HFFc6 (cell line): Measurements from ENCODE around the gene ANXA5. TPM values are rescaled to one million over a fixed set of nuclear protein-coding genes. Genes with fewer than 3 reads are reported as not detected.

Source experiments
- DNase-seq: peaks from one replicate; pipeline ENCODE4 v3.0.0-alpha.2; 2018
- H3K27ac Mint-ChIP-seq: 2 replicates; pipeline ENCODE4 v1.8.0; 2020; ENCODE audit warnings: mild to moderate bottlenecking, mixed read lengths
- H3K27me3 Mint-ChIP-seq: 2 replicates; pipeline ENCODE4 v1.8.0; 2021; ENCODE audit warnings: mild to moderate bottlenecking, moderate library complexity, mixed read lengths; ENCODE audit not compliant: insufficient read depth
- H3K36me3 Mint-ChIP-seq: 2 replicates; pipeline ENCODE4 v1.8.0; 2021; ENCODE audit warnings: low read depth, mixed read lengths
- H3K4me1 Mint-ChIP-seq: 2 replicates; pipeline ENCODE4 v1.8.0; 2020; ENCODE audit warnings: low read depth, mixed read lengths
- H3K4me3 Mint-ChIP-seq: 2 replicates; pipeline ENCODE4 v1.8.0; 2020; ENCODE audit warnings: mild to moderate bottlenecking, moderate library complexity, mixed read lengths
- H3K9me3 Mint-ChIP-seq: 2 replicates; pipeline ENCODE4 v1.8.0; 2020; ENCODE audit warnings: mild to moderate bottlenecking, mixed read lengths
- CTCF ChIP-seq: fragments of 200-600 bp; sonication (generic); IDR thresholded peaks from 2 replicates; pipeline ENCODE4 v1.5.0; 2021; ENCODE audit warnings: antibody characterized with exemption, mild to moderate bottlenecking
- total RNA-seq, 6 experiments: library from RNA; stranded (reverse); fragmentation: NEBNext Ultra II Directional; extraction: Animal tissue kit (Norgen Biotek cat#: 25700); gene quantifications; 2 replicates in 1 of 6; 3 replicates in 5 of 6; pipeline ENCODE4 v1.2.3, GENCODE V29; 2021

ANXA5 gene
- total RNA-seq, 6 experiments from 2014 or later, result 934 to 1,075 (median 1,012) TPM

DNA sequence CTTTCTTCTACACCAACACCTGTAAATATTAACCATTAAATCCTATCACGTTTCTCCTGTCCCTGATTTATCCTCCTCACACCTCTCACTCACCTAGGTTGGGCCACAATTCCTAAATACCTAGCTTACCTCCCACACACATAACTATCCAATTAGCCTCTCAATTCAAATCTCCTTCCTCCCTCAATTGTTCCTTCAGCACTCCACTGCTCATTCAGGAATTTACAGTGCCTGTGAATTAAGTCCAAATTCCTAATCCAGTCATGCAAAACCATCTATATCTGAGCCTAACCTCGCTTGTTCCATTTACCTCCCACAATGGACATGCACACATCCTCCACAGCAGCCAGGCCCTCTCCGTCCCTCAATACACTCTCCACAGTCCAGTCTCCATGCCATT lies 17.5 kb downstream of the ANXA5 start:
- Mint-ChIP-seq H3K4me3 (no peak overlapping the region), H3K36me3 (peaks cover 43% of the 10 kb centered on the region), H3K27me3 (no peaks in the 10 kb centered on the region), H3K4me1 (peaks cover 63% of the 10 kb centered on the region), H3K9me3 (no peaks in the 10 kb centered on the region), H3K27ac (no peak overlapping the region)
- no peak for DNase-seq
- no peak for TF ChIP-seq CTCF

DNA sequence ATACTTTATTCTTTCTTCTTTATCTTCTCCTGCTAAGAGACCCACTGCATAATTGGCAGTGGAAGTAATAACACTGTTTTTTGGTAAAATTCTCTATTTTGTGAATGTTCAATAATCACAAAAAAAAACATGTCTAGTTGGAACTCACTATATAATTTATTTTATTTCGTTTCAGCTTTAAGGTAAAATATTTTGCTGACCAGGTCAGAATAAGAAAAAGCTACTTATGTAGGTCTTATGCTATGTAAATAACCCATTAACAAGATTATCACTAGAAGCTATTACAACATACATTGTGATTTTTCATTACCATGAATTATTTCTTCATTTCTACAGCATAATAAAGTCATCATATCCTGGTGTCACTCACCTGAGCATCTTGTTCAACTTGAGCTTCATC lies 19.3 kb downstream of the ANXA5 start:
- H3K27me3 Mint-ChIP-seq, result no peaks in the 10 kb centered on the region
- no peak overlapping the region for H3K4me3 Mint-ChIP-seq
- peaks cover 49% of the 10 kb centered on the region for H3K36me3 Mint-ChIP-seq
- no peak overlapping the region for H3K27ac Mint-ChIP-seq
- H3K4me1 Mint-ChIP-seq, result peaks cover 73% of the 10 kb centered on the region
- no peaks in the 10 kb centered on the region for H3K9me3 Mint-ChIP-seq
- no peak for TF ChIP-seq CTCF
- no peak for DNase-seq

DNA sequence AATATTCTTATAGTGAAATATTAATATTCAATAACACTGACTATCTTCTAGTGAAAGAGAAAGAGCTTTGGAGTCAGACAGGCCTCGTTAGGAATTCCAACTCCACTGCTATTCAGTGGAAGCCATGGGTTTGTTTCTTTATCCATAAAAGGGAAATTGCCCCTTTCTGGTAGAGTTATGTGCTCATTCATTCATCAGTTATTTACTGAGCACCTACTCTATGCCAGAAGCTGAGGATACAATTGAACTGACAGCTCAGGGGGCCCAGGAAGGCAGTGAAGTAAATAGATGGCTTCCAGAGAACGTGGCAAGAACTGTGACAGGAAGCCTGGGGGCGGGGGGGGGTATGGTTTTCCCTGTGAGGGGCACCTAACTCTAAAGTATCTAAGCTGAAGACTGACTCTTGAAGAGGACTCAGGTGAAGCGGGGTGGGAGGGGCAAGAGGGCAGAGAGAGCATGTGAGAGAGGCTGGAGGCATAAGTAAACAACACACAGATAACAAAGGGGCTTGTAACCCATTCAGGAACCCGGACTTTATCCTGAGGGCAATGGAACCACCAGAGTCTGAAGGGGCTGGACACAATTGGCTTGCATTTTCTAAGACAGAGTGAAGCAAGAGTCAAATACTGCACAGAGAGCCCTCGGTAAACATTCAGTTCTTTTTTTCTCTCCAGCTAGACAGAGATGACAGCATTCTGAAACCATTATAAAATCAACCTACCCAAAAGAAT lies 20.3 kb downstream of the ANXA5 start:
- Mint-ChIP-seq H3K27ac (peak overlapping the region; percentile 44), H3K4me1 (peaks cover 84% of the 10 kb centered on the region), H3K36me3 (peaks cover 59% of the 10 kb centered on the region), H3K9me3 (no peaks in the 10 kb centered on the region), H3K4me3 (no peak overlapping the region), H3K27me3 (no peaks in the 10 kb centered on the region)
- DNase-seq, result no peak
- no peak for TF ChIP-seq CTCF

DNA sequence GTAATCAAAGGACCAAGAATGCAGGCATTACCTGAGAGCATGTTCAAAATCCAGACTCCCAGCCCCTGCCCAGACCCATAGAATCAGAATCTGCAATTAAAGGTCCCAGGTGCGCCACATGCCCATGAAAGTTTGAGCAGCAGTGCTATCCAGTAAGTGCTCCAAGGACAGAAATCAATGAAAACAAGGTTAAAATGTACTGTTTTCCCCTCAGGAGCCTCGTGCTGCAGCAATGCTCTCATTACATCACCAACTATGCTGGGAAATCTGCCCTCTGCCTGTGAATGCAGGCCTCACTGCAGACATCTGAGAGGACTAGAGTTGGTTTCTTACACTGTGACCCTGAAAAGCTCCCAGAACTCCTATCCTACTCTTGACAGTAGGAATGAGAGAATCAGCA lies 21.1 kb downstream of the ANXA5 start:
- peak; percentile 61 for TF ChIP-seq CTCF
- peaks cover 61% of the 10 kb centered on the region for H3K36me3 Mint-ChIP-seq
- no peaks in the 10 kb centered on the region for H3K9me3 Mint-ChIP-seq
- DNase-seq, result peak; percentile 44
- peaks cover 90% of the 10 kb centered on the region for H3K4me1 Mint-ChIP-seq
- no peak overlapping the region for H3K4me3 Mint-ChIP-seq
- peak overlapping the region; percentile 59 for H3K27ac Mint-ChIP-seq
- no peaks in the 10 kb centered on the region for H3K27me3 Mint-ChIP-seq

- no peak overlapping the region for H3K4me3 Mint-ChIP-seq
- peaks cover 90% of the 10 kb centered on the region for H3K4me1 Mint-ChIP-seq
- no peak for DNase-seq
- TF ChIP-seq CTCF, result no peak
- H3K27ac Mint-ChIP-seq, result peak overlapping the region; percentile 43; the same call in 1 of the 2 replicates
- H3K27me3 Mint-ChIP-seq, result no peaks in the 10 kb centered on the region
- H3K36me3 Mint-ChIP-seq, result peaks cover 61% of the 10 kb centered on the region
- H3K9me3 Mint-ChIP-seq, result no peaks in the 10 kb centered on the region
These were observed 22.1 kb downstream of the ANXA5 start for GRCh38 chr4:121674696-121675095.
